ENCODE data around the gene HFE. TPM values are rescaled to one million over a fixed set of nuclear protein-coding genes. Genes with fewer than 3 reads are reported as not detected.
A peak's percentile ranks its signal among the peaks of the same experiment; 100 is the strongest.
"Not testable (repeated sequence)": the region's sequence is repeated elsewhere in the genome, so short reads cannot be mapped to it uniquely, and the experiment has no call there.

HFE gene
- total RNA-seq, 2 donors from 2014 or later, result 1.8 to 2.1 TPM

DNA sequence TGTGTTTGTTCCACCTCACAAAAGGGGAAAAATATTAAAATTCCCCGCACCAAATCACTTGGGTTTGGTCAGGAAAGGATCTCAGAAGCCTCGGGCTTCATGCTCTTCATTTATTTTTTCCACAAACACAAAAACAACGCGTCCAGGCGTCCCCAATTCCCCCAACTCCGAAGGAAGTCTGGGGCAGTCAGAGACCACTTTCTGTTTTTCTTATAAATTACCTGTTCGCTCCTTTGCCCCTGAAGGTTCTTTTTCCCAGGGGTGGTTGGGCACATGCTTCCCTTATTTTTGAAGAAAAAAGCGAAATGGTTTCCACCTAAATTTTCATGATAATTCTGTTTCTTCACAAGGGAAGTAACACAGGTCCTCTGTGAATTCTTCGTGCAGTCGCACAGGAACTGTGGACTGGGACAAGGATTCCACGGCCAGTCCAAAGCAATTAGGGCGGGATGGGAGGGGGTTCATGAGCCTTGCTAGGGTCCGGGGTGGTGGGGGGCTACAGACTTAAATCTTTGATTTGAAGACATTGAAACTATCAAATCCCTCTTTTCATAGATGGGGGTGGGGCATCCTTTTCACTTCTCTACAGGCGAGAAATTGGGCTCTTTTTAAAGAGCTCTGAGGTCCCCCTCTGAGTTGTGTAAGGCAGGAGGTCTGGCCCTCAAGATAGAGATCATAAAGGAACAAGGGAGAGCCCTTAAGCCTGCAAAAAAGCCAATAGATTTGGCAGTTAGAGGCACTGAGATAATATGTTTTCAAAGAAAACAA, 30.5 kb upstream of the HFE start:
- 0 to 1% methylated on average over 9 to 14 of the region's 14 CpGs for WGBS, 2 experiments (ENCODE audit: insufficient coverage in 1 of 2, insufficient read length in 1 of 2)
- Histone ChIP-seq H3K27ac (ENCODE audit: low read depth, low read length) (peak overlapping the region; percentile 40), H3K4me3 (ENCODE audit: low read length) (peak overlapping the region; percentile 94), H3K27me3 (ENCODE audit: control insufficient read depth, insufficient read depth, low read length, poor library complexity, severe bottlenecking) (no peaks in the 10 kb centered on the region), H3K4me1 (ENCODE audit: control insufficient read depth, insufficient read depth, low read length) (peaks cover 12% of the 10 kb centered on the region), H3K36me3 (ENCODE audit: control insufficient read depth, insufficient read depth, low read length) (no peaks in the 10 kb centered on the region), H3K9me3 (ENCODE audit: control insufficient read depth, low read length) (no peaks in the 10 kb centered on the region), H3K9ac (ENCODE audit: extremely low read depth, low read length, poor library complexity, severe bottlenecking) (peak overlapping the region; percentile 88)
- Mint-ChIP-seq H3K27ac (peak overlapping the region; percentile 95), H3K4me3 (peak overlapping the region; percentile 72), H3K36me3 (ENCODE audit: low read depth) (no peaks in the 10 kb centered on the region), H3K27me3 (ENCODE audit: insufficient read depth) (no peaks in the 10 kb centered on the region), H3K9me3 (no peaks in the 10 kb centered on the region), H3K4me1 (peaks cover 19% of the 10 kb centered on the region)
- TF ChIP-seq, protein P1, sequence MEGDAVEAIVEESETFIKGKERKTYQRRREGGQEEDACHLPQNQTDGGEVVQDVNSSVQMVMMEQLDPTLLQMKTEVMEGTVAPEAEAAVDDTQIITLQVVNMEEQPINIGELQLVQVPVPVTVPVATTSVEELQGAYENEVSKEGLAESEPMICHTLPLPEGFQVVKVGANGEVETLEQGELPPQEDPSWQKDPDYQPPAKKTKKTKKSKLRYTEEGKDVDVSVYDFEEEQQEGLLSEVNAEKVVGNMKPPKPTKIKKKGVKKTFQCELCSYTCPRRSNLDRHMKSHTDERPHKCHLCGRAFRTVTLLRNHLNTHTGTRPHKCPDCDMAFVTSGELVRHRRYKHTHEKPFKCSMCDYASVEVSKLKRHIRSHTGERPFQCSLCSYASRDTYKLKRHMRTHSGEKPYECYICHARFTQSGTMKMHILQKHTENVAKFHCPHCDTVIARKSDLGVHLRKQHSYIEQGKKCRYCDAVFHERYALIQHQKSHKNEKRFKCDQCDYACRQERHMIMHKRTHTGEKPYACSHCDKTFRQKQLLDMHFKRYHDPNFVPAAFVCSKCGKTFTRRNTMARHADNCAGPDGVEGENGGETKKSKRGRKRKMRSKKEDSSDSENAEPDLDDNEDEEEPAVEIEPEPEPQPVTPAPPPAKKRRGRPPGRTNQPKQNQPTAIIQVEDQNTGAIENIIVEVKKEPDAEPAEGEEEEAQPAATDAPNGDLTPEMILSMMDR (conservative IDR thresholded peaks at IDR 0.05), result no peak
- peak; percentile 68 for DNase-seq

DNA sequence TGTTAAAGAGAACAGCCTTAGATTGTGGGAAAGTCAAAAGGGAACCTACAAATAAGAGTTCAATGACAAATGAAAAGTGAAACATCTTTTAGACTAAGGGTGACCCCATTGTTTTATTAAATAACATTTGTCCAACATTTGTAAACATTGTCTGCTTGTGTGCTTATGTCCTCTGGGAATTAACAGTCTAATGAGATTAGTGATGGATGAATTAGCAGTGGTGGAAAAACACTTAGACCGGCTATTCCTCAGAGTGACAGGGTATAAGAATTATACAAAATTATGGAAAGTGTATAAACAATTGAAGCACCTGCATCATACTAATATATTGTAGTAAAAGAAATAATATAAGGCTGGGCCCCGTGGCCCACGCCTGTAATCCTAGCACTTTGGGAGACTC, 29.3 kb upstream of the HFE start:
- Histone ChIP-seq H3K9ac (ENCODE audit: extremely low read depth, low read length, poor library complexity, severe bottlenecking) (no peak overlapping the region), H3K4me1 (ENCODE audit: control insufficient read depth, insufficient read depth, low read length) (peaks cover 12% of the 10 kb centered on the region), H3K36me3 (ENCODE audit: control insufficient read depth, insufficient read depth, low read length) (no peaks in the 10 kb centered on the region), H3K9me3 (ENCODE audit: control insufficient read depth, low read length) (no peaks in the 10 kb centered on the region), H3K27ac (ENCODE audit: low read depth, low read length) (no peak overlapping the region), H3K4me3 (ENCODE audit: low read length) (no peak overlapping the region), H3K27me3 (ENCODE audit: control insufficient read depth, insufficient read depth, low read length, poor library complexity, severe bottlenecking) (no peaks in the 10 kb centered on the region)
- Mint-ChIP-seq H3K36me3 (ENCODE audit: low read depth) (no peaks in the 10 kb centered on the region), H3K4me1 (peaks cover 19% of the 10 kb centered on the region), H3K9me3 (no peaks in the 10 kb centered on the region), H3K27ac (no peak overlapping the region), H3K27me3 (ENCODE audit: insufficient read depth) (no peaks in the 10 kb centered on the region), H3K4me3 (no peak overlapping the region)
- TF ChIP-seq, protein P1 (conservative IDR thresholded peaks at IDR 0.05), result no peak
- 100% methylated on average over 3 of the region's 3 CpGs; no CpG with 5 or more reads in 1 of the 2 experiments for WGBS, 2 experiments (ENCODE audit: insufficient coverage in 1 of 2, insufficient read length in 1 of 2)
- DNase-seq, result no peak

DNA sequence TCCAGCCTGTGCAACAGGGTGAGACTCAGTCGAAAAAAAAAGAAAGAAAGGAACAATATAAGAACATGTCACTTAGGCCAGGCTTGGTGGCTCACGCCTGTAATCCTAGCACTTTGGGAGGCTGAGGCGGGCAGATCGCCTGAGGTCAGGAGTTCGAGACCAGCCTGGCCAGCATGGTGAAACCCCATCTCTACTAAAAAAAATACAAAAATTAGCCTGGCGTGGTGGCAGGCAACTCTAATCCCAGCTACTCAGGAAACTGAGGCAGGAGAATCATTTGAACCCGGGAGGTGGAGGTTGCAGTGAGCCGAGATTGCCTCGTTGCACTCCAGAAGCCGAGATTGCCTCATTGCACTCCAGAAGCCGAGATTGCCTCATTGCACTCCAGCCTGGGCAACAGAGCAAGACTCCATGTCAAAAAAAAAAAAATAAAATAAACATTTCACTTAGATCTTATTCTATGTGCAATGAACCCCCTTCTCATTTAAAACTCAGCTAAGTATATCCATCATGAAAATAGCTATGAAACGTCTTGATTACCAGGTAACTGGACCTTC, 28.7 kb upstream of the HFE start:
- H3K9me3 Mint-ChIP-seq; H3K9ac ChIP-seq (ENCODE audit: extremely low read depth, low read length, poor library complexity, severe bottlenecking); H3K4me3 ChIP-seq (ENCODE audit: low read length); H3K9me3 ChIP-seq (ENCODE audit: control insufficient read depth, low read length); H3K27me3 Mint-ChIP-seq (ENCODE audit: insufficient read depth); H3K36me3 ChIP-seq (ENCODE audit: control insufficient read depth, insufficient read depth, low read length); H3K27ac ChIP-seq (ENCODE audit: low read depth, low read length); H3K27me3 ChIP-seq (ENCODE audit: control insufficient read depth, insufficient read depth, low read length, poor library complexity, severe bottlenecking); H3K36me3 Mint-ChIP-seq (ENCODE audit: low read depth); H3K27ac Mint-ChIP-seq; H3K4me3 Mint-ChIP-seq; DNase-seq: not testable (repeated sequence)
- peaks cover 19% of the 10 kb centered on the region for H3K4me1 Mint-ChIP-seq
- 88 to 94% methylated on average over 10 to 12 of the region's 12 CpGs for WGBS, 2 experiments (ENCODE audit: insufficient coverage in 1 of 2, insufficient read length in 1 of 2)
- H3K4me1 ChIP-seq (ENCODE audit: control insufficient read depth, insufficient read depth, low read length), result peaks cover 12% of the 10 kb centered on the region

Measured in endodermal cell (in vitro differentiated cells).